Adrenal gland (tissue), 5 donors: ENCODE measurements around the gene ABI3BP.

Experiments
- CTCF ChIP-seq, 6 experiments: fragments of 450-650 bp in 4 of 6; fragments of 200-600 bp in 2 of 6; sonication (generic) in 1 of 6; IDR thresholded peaks; 1 replicate in 5 of 6; 2 replicates in 1 of 6; pipeline versions ENCODE4 v1.5.1 to v1.8.0; 2016 to 2021; ENCODE audit warnings: antibody characterized with exemption in 6 of 6, mild to moderate bottlenecking in 2 of 6, moderate library complexity in 1 of 6
- POLR2A ChIP-seq, 2 donors: fragments of 450-650 bp; IDR thresholded peaks; one replicate each; pipeline ENCODE4 v1.6.1; 2017; ENCODE audit warnings: antibody characterized with exemption in 2 of 2, mild to moderate bottlenecking in 2 of 2, moderate library complexity in 1 of 2
- donor health status: DM: no; HTN: no; CAD: no.

DNA sequence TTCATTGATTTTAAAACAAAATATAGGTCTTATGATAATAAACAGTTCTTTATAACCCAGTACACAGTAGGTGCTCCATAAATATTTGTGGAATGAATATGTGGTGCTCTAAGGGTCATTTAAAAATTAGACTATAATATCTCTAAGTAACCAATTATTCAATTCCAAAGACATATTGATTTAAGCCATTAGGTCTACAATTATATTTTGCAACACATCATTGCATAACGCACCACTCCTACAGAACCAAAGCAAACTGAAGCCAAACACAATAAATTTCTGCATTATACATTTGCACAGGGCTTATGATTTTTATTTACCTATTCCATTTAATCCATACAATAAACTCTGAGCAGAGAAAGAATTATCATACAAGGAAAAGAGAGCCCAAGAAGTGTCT lies 104.3 kb downstream of the ABI3BP start:
- TF ChIP-seq CTCF (IDR thresholded peaks at IDR 0.05) (no peak), POLR2A (IDR thresholded peaks at IDR 0.05) (no peak)
